Panc1 (cell line): ENCODE data around the gene HPGDS. TPM values are rescaled to one million over a fixed set of nuclear protein-coding genes. Genes with fewer than 3 reads are reported as not detected.

Experiments
- ATAC-seq: fragments of 200-7000 bp; cut with Tn5 transposase; 2 replicates; pipeline ENCODE4 v1.9.1; 2020; ENCODE audit warnings: mild to moderate bottlenecking, moderate library complexity
- BruUV-seq: library from RNA; stranded (reverse); fragments of 400-500 nt; replicated peaks from 2 replicates; lab custom pipeline; 2021; lab: Mats Ljungman, UMichigan
- CTCF ChIA-PET: fragments of 300-600 bp; sonication (Branson Sonifier 250); formaldehyde crosslinking; loops from one replicate; lab custom pipeline; 2022; ENCODE audit warnings: antibody characterized with exemption; lab: Charles Lee
- POLR2A ChIA-PET: fragments of 300-600 bp; sonication (Branson Sonifier 250); formaldehyde crosslinking; loops from one replicate; lab custom pipeline; 2022; ENCODE audit warnings: antibody characterized with exemption; lab: Charles Lee
- DNase-seq: peaks from one replicate; pipeline ENCODE4 v3.0.0-alpha.2; 2010; ENCODE audit warnings: low read depth, low spot score
- H3K27ac ChIP-seq: 2 replicates; pipeline ENCODE4 v1.5.1; 2011; ENCODE audit warnings: mild to moderate bottlenecking, low read length, inconsistent platforms
- H3K27me3 ChIP-seq: fragments of 200-500 bp; sonication (Bioruptor generic); 2 replicates; pipeline ENCODE4 v1.6.0; 2014; ENCODE audit warnings: low read length, inconsistent platforms; ENCODE audit not compliant: control insufficient read depth, insufficient read depth
- H3K36me3 ChIP-seq: fragments of 200-500 bp; sonication (Bioruptor generic); 2 replicates; pipeline ENCODE4 v1.5.1; 2014; ENCODE audit warnings: inconsistent platforms, mild to moderate bottlenecking, low read length, moderate library complexity; ENCODE audit not compliant: control insufficient read depth, insufficient read depth
- H3K4me1 ChIP-seq: 2 replicates; pipeline ENCODE4 v1.5.1; 2011; ENCODE audit warnings: inconsistent platforms, mild to moderate bottlenecking, low read length, moderate library complexity; ENCODE audit not compliant: control insufficient read depth, insufficient read depth
- H3K4me3 ChIP-seq, 2 experiments: 2 replicates each; pipeline ENCODE4 v1.5.1; 2011 to 2012; ENCODE audit warnings: low read depth in 2 of 2, low read length in 2 of 2, mild to moderate bottlenecking in 2 of 2, inconsistent platforms in 1 of 2, moderate library complexity in 1 of 2
- H3K9me3 ChIP-seq: fragments of 200-500 bp; sonication (Bioruptor generic); 2 replicates; pipeline ENCODE4 v1.5.1; 2014; ENCODE audit warnings: low read depth, mild to moderate bottlenecking, inconsistent platforms, low read length, moderate library complexity; ENCODE audit not compliant: control insufficient read depth, insufficient read depth
- POLR2AphosphoS5 ChIP-seq: IDR thresholded peaks from 2 replicates; pipeline ENCODE4 v1.6.1; 2012; ENCODE audit warnings: mild to moderate bottlenecking, low read depth, low read length, moderate library complexity
- SIN3A ChIP-seq: IDR thresholded peaks from 2 replicates; pipeline ENCODE4 v1.6.1; 2012; ENCODE audit warnings: low read depth, mild to moderate bottlenecking, low read length, moderate library complexity, borderline replicate concordance; ENCODE audit not compliant: insufficient read depth
- TCF7L2 ChIP-seq: IDR thresholded peaks from 2 replicates; pipeline ENCODE4 v1.6.1; 2011; ENCODE audit warnings: mild to moderate bottlenecking, low read depth, low read length, inconsistent platforms
- in situ Hi-C: cut with HindIII; loops from 2 replicates; pipeline ENCODE4 v1.10.0; 2016; ENCODE audit warnings: low sequenced_read_pairs, low pct_unique_long_range_greater_than_20kb
- intact Hi-C: fragments of 100-400 bp; cut with micrococcal nuclease; formaldehyde crosslinking; loops from one replicate; pipeline ENCODE4 v1.10.0; 2022; ENCODE audit not compliant: unreplicated experiment
- total RNA-seq: library from RNA; stranded (reverse); gene quantifications from one replicate; pipeline ENCODE4 v1.2.1, GENCODE V29; 2021; ENCODE audit not compliant: unreplicated experiment
- TF ChIP-seq, protein P1 (sequence below): fragments of 450-650 bp; IDR thresholded peaks from 2 replicates; pipeline ENCODE4 v1.5.1; 2017; ENCODE audit warnings: mild to moderate bottlenecking
- TF ChIP-seq, protein P2 (sequence below), 2 experiments: IDR thresholded peaks; 2 replicates each; pipeline ENCODE4 v1.6.1; 2011 to 2012; ENCODE audit warnings: low read depth in 2 of 2, control low read depth in 1 of 2, low read length in 1 of 2, mild to moderate bottlenecking in 1 of 2, moderate library complexity in 1 of 2; ENCODE audit not compliant: insufficient read depth in 1 of 2

The HPGDS gene
- total RNA-seq, 1 experiment from 2014 or later, result not detected

DNA sequence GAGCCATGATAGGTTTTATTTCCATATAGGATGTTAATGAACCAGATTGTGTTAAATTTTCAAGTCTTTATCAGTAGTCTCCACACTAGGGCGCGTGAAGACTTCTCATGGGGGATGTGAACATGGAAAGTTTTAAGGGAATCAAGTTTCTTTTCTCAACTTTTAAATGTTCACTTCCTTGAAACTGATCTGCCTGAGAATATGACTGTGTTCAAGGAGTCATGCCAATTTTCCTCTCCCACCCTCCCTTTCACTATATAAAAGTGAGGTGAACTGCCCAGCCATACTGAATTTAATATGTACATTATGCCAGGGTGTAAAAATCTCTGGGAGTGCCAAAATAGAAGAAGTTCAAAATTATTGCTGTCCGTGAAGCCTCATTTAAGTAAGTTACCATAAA lies 30.4 kb upstream of the HPGDS start:
- ChIA-PET CTCF (no interaction called here), POLR2A (no interaction called here)
- ATAC-seq (no peak), DNase-seq (no peak)
- intact Hi-C loops, result no loop called here
- no peaks in the 10 kb centered on the region for H3K4me1 ChIP-seq
- H3K27me3 ChIP-seq, result no peaks in the 10 kb centered on the region; the same call in 1 of the 2 replicates
- H3K9me3 ChIP-seq, result no peaks in the 10 kb centered on the region
- no TSS peak for BruUV-seq
- peaks cover 2% of the 10 kb centered on the region; the same call in 1 of the 2 replicates for H3K36me3 ChIP-seq
- in situ Hi-C loops, result no loop called here
- no peak overlapping the region for H3K4me3 ChIP-seq
- H3K27ac ChIP-seq, result no peak overlapping the region
- TF ChIP-seq TCF7L2 (no peak), SIN3A (no peak), POLR2AphosphoS5 (no peak)
- TF ChIP-seq, protein P1, sequence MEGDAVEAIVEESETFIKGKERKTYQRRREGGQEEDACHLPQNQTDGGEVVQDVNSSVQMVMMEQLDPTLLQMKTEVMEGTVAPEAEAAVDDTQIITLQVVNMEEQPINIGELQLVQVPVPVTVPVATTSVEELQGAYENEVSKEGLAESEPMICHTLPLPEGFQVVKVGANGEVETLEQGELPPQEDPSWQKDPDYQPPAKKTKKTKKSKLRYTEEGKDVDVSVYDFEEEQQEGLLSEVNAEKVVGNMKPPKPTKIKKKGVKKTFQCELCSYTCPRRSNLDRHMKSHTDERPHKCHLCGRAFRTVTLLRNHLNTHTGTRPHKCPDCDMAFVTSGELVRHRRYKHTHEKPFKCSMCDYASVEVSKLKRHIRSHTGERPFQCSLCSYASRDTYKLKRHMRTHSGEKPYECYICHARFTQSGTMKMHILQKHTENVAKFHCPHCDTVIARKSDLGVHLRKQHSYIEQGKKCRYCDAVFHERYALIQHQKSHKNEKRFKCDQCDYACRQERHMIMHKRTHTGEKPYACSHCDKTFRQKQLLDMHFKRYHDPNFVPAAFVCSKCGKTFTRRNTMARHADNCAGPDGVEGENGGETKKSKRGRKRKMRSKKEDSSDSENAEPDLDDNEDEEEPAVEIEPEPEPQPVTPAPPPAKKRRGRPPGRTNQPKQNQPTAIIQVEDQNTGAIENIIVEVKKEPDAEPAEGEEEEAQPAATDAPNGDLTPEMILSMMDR, result no peak
- TF ChIP-seq, protein P2, sequence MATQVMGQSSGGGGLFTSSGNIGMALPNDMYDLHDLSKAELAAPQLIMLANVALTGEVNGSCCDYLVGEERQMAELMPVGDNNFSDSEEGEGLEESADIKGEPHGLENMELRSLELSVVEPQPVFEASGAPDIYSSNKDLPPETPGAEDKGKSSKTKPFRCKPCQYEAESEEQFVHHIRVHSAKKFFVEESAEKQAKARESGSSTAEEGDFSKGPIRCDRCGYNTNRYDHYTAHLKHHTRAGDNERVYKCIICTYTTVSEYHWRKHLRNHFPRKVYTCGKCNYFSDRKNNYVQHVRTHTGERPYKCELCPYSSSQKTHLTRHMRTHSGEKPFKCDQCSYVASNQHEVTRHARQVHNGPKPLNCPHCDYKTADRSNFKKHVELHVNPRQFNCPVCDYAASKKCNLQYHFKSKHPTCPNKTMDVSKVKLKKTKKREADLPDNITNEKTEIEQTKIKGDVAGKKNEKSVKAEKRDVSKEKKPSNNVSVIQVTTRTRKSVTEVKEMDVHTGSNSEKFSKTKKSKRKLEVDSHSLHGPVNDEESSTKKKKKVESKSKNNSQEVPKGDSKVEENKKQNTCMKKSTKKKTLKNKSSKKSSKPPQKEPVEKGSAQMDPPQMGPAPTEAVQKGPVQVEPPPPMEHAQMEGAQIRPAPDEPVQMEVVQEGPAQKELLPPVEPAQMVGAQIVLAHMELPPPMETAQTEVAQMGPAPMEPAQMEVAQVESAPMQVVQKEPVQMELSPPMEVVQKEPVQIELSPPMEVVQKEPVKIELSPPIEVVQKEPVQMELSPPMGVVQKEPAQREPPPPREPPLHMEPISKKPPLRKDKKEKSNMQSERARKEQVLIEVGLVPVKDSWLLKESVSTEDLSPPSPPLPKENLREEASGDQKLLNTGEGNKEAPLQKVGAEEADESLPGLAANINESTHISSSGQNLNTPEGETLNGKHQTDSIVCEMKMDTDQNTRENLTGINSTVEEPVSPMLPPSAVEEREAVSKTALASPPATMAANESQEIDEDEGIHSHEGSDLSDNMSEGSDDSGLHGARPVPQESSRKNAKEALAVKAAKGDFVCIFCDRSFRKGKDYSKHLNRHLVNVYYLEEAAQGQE (IDR thresholded peaks at IDR 0.05; ENCODE audit: insufficient read depth in 1 of 2, low read depth in 2 of 2, low read length in 1 of 2), result no peak

DNA sequence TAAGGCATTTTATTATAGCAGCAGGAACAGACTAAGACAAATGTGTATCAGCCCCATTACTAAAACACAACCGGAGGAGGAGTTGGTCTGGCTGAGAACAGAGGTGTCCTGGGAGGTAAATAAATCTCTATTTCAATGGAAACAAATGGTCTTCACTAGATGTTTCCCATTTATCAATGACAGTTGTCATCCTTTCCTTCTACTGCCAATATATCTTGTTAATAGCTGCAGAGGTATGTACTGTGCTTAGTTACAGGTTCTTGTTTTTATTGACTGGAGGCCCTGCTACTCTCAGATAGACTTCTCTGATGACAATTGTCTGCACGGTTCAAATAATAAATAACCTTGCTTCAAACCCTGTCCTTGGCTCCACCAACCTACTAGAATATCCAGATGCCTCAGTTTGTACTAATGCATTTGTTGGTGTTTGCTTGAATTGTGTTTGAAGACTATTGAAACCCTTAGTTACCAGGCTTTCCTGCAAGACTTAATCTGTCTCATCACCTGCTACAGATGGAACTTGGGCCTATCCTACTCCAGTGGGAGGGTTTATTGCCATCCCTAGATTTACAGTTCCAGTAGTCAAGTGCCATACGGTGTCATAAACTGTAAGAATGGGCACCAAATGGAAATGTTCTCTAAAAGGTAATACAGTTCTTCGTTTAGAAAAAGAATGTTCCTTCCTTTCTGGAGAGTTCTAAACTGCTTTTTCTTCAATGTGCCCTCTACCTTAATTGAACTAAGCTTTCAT lies 29.8 kb upstream of the HPGDS start:
- POLR2A ChIA-PET, result no interaction called here
- CTCF ChIA-PET, result no interaction called here
- DNase-seq, result no peak

More for the DNA sequence above, 29.8 kb upstream of the HPGDS start:
- in situ Hi-C loops (no loop called here), intact Hi-C loops (no loop called here)
- H3K9me3 ChIP-seq, result no peaks in the 10 kb centered on the region
- TF ChIP-seq, protein P1, result no peak
- TF ChIP-seq, protein P2 (IDR thresholded peaks at IDR 0.05; ENCODE audit: insufficient read depth in 1 of 2, low read depth in 2 of 2, low read length in 1 of 2), result no peak
- no peak for TF ChIP-seq SIN3A
- no peak for TF ChIP-seq TCF7L2
- TF ChIP-seq POLR2AphosphoS5, result no peak
- no peak overlapping the region for H3K4me3 ChIP-seq
- no TSS peak for BruUV-seq
- ATAC-seq, result no peak
- H3K27ac ChIP-seq, result no peak overlapping the region
- H3K4me1 ChIP-seq, result no peaks in the 10 kb centered on the region
- peaks cover 2% of the 10 kb centered on the region; the same call in 1 of the 2 replicates for H3K36me3 ChIP-seq
- no peaks in the 10 kb centered on the region; the same call in 1 of the 2 replicates for H3K27me3 ChIP-seq
